SIG-M5 (cell line): ENCODE measurements around the gene PDXK.

ENCODE experiments used
- DNase-seq: peaks from one replicate; lab custom pipeline; 2025; lab: John Stamatoyannopoulos, UW

The PDXK gene

GRCh38 chr21:43723648-43724047 lies 4.7 kb downstream of the PDXK start:
- DNase-seq: no peak

DNA sequence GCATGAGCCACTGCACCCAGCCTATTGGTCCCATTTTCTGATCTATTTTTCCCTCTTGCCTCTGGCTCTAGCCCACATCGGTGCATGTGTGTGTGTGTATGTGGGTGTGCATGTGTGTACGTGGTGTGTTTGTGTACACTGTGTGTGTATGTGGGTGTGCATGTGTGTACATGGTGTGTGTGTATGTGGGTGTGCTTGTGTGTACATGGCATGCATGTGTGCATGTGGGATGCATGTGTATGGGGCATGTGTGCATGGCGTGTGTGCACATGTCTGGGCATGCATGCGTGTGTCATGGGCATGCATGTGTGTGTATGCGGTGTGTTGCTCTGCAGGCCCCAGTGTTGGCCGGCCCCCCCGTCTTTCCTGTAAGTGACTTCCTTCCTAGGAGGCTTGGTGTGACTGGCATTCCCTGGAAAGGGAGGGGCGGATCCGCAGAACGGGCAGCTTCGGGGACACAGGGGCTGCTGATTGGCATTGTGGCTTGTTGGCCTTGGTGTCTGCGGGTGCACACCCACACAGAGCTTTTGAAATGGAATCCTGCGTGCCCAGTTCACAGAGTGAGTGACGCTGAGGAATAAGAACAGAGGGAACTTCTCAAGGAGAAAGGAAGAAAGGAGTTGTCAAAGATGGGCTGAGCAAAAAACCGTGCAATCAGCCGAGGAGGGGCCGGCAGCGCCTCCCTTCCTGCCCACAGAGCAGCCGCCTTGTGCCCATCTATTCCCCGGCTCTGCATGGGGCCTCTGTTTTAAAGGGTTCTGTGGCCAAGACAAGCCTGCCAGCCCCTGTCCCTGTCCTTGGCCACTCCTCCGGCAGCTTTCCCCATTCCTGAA lies 8.0 kb downstream of the PDXK start:
- DNase-seq: no peak

DNA sequence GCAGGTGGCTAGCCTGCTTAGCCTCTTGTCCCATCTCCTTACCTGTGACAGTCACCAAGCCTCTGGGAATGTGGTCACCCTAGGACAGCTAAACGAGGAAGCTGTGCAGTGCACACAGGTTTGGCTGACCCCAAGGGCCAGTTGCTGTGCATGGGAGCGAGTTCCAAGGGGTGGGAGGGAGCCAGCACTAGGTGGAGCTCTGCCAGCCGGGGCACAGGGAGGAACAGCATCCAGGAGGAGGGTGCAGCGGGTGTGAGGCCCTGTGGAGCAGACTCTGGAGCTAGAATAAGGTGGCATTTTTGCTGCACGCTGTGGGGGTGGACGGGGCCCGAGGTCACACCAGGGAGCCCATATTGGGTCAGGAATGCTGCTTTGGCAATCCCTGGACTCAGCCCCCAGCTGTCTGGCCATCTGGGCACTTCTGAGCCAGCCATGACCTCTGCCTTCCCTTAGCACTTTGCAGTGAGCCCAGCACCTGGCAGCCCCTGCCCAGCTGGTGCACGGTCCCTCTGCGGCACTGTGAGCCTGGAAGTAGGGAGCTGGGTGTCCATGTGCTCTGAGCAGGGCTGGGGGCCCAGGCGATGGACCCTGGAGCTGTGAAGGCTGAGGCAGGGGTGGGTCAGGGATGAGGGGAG lies 8.7 kb downstream of the PDXK start:
- no peak for DNase-seq

DNA sequence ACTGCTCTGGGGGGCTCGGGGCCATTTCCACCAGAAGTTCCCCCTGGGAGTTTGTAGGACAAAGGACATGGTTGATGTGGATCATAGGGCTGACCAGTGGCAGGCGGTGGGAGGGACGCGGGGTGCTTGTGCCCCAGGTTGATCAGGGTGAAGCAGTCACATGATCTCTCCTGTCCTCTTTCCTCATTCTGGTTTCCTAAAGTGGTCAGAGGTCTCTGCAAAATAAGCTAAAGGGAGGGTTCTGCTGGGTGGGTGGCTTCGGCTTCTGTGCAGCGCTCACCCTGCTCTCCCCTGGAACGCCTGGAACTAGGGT lies 9.2 kb downstream of the PDXK start:
- DNase-seq: no peak

DNA sequence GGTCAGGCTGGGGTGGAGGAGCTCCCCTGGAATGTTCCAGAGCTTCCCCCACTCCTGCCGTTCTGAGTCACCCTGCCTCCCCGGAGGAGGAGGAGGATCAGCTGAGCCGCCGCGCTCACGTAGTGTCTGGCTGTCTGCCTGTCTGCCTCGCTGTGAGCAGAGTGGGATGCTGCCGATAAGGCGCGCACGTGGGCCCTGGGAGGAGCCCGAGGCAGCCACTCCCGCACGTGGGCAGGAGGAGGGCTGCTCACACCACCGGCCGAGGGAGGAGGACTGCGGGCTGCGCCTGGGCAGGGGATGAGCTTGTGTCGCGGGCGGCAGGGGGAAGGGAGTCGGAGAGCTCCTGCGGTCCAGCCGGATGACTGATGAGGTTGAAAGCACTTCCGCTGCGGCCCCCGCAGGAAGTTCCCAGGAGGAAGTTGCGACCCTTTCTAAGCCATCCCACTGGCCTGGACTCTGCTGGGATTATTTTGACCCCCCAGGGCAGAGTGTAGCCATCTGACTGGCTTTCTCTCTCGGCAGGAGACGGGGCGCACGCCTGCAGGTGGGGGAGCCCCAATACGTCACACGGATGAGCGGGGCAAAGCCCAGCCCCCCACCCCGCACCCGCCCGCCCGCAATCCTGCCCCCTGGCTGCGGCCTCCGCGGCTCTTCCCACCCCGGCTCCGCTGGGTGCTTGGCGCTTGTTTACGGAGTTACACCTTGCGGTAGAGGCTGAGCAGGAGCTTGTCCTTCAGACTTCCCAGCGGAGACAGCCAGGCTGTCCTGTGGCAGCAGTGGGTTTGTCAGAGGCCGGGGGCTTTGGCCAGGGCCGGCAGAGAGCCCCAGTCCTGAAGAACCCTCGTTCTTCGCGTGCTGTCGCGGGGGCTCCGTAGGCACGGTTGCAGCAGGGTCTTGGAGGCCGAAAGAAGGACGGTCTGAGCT lies 9.8 kb downstream of the PDXK start:
- DNase-seq: peak; percentile 92

- DNase-seq: no peak
Observed at GRCh38 chr21:43731476-43731875, 12.5 kb downstream of the PDXK start.

- no peak for DNase-seq
Observed at GRCh38 chr21:43731891-43732711, 13.2 kb downstream of the PDXK start.

- no peak for DNase-seq
Observed at GRCh38 chr21:43733060-43733459, 14.1 kb downstream of the PDXK start.

- DNase-seq: no peak
Observed at GRCh38 chr21:43733529-43734071, 14.7 kb downstream of the PDXK start.

- no peak for DNase-seq
Observed at GRCh38 chr21:43734131-43734927, 15.4 kb downstream of the PDXK start.

GRCh38 chr21:43734928-43735229 lies 15.9 kb downstream of the PDXK start:
- no peak for DNase-seq

GRCh38 chr21:43735236-43736091 lies 16.5 kb downstream of the PDXK start:
- DNase-seq: no peak

- no peak for DNase-seq
Observed at GRCh38 chr21:43736224-43736883, 17.4 kb downstream of the PDXK start.

GRCh38 chr21:43737158-43737950 lies 18.4 kb downstream of the PDXK start:
- no peak for DNase-seq

DNA sequence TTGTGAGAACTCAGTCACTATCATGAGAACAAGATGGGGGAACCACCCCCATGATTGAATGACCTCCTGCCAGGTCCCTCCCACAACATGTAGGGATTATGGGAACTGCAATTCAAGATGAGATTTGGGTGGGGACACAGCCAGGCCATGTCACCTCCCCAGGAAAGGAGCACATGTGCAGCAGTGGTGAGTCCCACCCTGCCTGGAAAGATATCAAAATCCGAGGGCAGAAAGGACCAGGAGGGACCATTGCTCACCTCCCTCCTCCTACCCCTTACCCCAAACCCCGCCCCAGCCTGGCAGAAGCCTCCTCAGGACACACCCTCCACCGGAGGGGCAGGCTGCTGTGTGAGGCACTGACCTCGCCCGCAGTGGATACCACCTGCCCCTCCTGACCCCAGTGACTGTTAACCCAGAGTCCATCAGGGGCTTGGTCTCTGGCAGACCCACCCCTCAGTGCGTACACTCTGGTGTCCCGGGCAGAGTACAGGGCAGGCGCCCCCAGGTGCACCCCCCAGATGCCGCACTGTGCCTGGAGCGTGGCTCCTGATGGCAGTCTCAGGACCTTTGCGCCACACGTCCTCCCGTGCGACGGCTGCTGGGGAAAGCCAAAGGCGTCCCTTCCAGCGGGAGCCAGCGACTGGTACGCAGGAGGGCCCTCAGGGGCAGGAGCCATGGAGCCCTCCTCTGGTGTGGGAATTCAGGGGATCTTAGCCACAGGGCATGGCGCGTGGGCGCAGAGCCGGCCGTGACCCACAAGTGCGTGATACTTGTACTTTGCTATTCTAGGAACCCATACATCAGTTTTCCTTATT lies 20.9 kb downstream of the PDXK start:
- no peak for DNase-seq

GRCh38 chr21:43740497-43741156 lies 21.7 kb downstream of the PDXK start:
- DNase-seq: no peak

DNA sequence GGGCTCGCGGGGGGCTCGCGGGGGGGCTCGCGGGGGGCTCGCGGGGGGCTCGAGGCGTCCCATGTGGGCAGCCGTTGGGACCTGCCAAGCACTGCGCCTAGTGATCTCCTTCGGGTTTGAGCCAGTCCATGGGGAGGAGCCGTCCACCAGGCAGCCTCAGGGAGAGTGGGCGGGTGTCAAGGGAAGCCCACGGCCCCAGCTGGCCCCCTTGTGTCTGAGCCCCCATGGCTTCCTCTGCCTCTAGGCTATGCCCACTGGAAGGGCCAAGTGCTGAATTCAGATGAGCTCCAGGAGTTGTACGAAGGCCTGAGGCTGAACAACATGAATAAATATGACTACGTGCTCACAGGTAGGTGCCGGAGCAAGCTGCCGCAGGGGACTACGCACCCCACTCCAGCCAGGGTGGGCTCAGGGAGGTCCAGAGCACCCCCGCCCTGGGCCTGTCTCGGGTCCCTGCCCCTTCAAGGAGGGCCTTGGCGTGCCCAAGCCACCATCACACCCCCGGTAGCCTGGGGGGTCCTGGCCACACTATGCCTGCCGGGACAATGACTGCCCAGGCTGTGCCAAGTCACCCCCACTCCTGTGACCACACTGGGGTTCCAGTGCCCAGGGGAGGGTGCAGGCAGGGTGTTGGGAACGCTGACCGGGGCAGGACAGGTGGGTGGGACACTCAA lies 22.6 kb downstream of the PDXK start:
- no peak for DNase-seq
